HEK293 (cell line): ENCODE data around the gene FOXE3.

Experiments used
- CTCF ChIA-PET: fragments of 350-600 bp; formaldehyde crosslinking; extraction: SDS; loops from one replicate; lab custom pipeline; 2021; ENCODE audit warnings: antibody characterized with exemption; lab: Yijun Ruan, JAX
- POLR2A ChIA-PET: fragments of 300-600 bp; formaldehyde crosslinking; extraction: SDS; loops from one replicate; lab custom pipeline; 2020; ENCODE audit warnings: antibody characterized with exemption, inconsistent platforms; lab: Yijun Ruan, JAX
- H3K27ac ChIP-seq: fragments of 200-500 bp; sonication (Bioruptor generic); 2 replicates; pipeline ENCODE4 v1.5.1; 2014; ENCODE audit warnings: low read depth, low read length, control low read depth, inconsistent platforms; ENCODE audit errors: extremely low read depth
- H3K36me3 ChIP-seq, 2 experiments: fragments of 200-500 bp in 1 of 2; sonication (Bioruptor generic) in 1 of 2; 1 replicate in 1 of 2; 2 replicates in 1 of 2; pipeline ENCODE4 v1.5.1; 2014 to 2017; ENCODE audit warnings: inconsistent platforms in 2 of 2, low read length in 2 of 2; ENCODE audit not compliant: control insufficient read depth in 2 of 2, insufficient read depth in 1 of 2
- H3K4me1 ChIP-seq: fragments of 200-500 bp; sonication (Bioruptor generic); 2 replicates; pipeline ENCODE4 v1.5.1; 2014; ENCODE audit warnings: mild to moderate bottlenecking, low read length, inconsistent platforms; ENCODE audit not compliant: control insufficient read depth, insufficient read depth
- H3K4me3 ChIP-seq: 2 replicates; pipeline ENCODE4 v1.5.1; 2011; ENCODE audit warnings: low read depth, mild to moderate bottlenecking, control low read depth, low read length, moderate library complexity
- H3K9me3 ChIP-seq: fragments of 200-500 bp; sonication (Bioruptor generic); 2 replicates; pipeline ENCODE4 v1.5.1; 2014; ENCODE audit warnings: low read depth, low read length, inconsistent platforms; ENCODE audit not compliant: control insufficient read depth, insufficient read depth
- GLI2 ChIP-seq: fragments of 450-650 bp; formaldehyde crosslinking; IDR thresholded peaks from 2 replicates; pipeline ENCODE4; 2017; ENCODE audit warnings: missing biosample characterization, missing genetic modification characterization, low read depth, borderline replicate concordance
- GLI4 ChIP-seq: fragments of 450-650 bp; formaldehyde crosslinking; IDR thresholded peaks from 2 replicates; pipeline ENCODE4 v1.5.1; 2016; ENCODE audit warnings: missing biosample characterization, missing genetic modification characterization
- MYNN ChIP-seq: fragments of 450-650 bp; formaldehyde crosslinking; IDR thresholded peaks from 2 replicates; pipeline ENCODE4 v1.5.1; 2016; ENCODE audit warnings: missing biosample characterization, missing genetic modification characterization, borderline replicate concordance
- PRDM1 ChIP-seq: fragments of 450-650 bp; formaldehyde crosslinking; IDR thresholded peaks from 2 replicates; pipeline ENCODE4; 2016; ENCODE audit warnings: missing biosample characterization, missing genetic modification characterization
- RBAK ChIP-seq: fragments of 450-650 bp; formaldehyde crosslinking; IDR thresholded peaks from 2 replicates; pipeline ENCODE4 v1.5.1; 2016; ENCODE audit warnings: missing biosample characterization, missing genetic modification characterization
- SCRT2 ChIP-seq: fragments of 450-650 bp; formaldehyde crosslinking; IDR thresholded peaks from 2 replicates; pipeline ENCODE4 v1.5.1; 2016; ENCODE audit warnings: missing biosample characterization, missing genetic modification characterization
- ZBTB26 ChIP-seq: fragments of 450-650 bp; formaldehyde crosslinking; optimal IDR thresholded peaks from 2 replicates; pipeline ENCODE3; 2016; ENCODE audit warnings: missing biosample characterization, mild to moderate bottlenecking, missing genetic modification characterization
- ZBTB48 ChIP-seq: fragments of 450-650 bp; formaldehyde crosslinking; IDR thresholded peaks from 2 replicates; pipeline ENCODE4 v1.5.1; 2016; ENCODE audit warnings: missing biosample characterization, missing genetic modification characterization
- ZNF121 ChIP-seq: fragments of 450-650 bp; formaldehyde crosslinking; IDR thresholded peaks from 2 replicates; pipeline ENCODE4 v1.5.1; 2016; ENCODE audit warnings: missing biosample characterization, missing genetic modification characterization
- ZNF146 ChIP-seq: fragments of 450-650 bp; formaldehyde crosslinking; IDR thresholded peaks from 2 replicates; pipeline ENCODE4 v1.5.1; 2016; ENCODE audit warnings: missing biosample characterization, missing genetic modification characterization
- ZNF184 ChIP-seq: fragments of 450-650 bp; IDR thresholded peaks from 2 replicates; pipeline ENCODE4 v1.5.1; 2018; ENCODE audit warnings: missing biosample characterization, mild to moderate bottlenecking, missing genetic modification characterization
- ZNF341 ChIP-seq: fragments of 450-650 bp; formaldehyde crosslinking; IDR thresholded peaks from 2 replicates; pipeline ENCODE4; 2016; ENCODE audit warnings: low read depth, missing biosample characterization, missing genetic modification characterization
- ZNF416 ChIP-seq: fragments of 450-650 bp; formaldehyde crosslinking; IDR thresholded peaks from 2 replicates; pipeline ENCODE4 v1.5.1; 2016; ENCODE audit warnings: missing biosample characterization, missing genetic modification characterization
- ZNF521 ChIP-seq: fragments of 450-650 bp; formaldehyde crosslinking; IDR thresholded peaks from 2 replicates; pipeline ENCODE4 v1.5.1; 2017; ENCODE audit warnings: missing biosample characterization, mild to moderate bottlenecking, missing genetic modification characterization
- ZNF747 ChIP-seq: fragments of 450-650 bp; formaldehyde crosslinking; IDR thresholded peaks from 2 replicates; pipeline ENCODE4 v1.5.1; 2016; ENCODE audit warnings: missing biosample characterization, missing genetic modification characterization
- ZSCAN4 ChIP-seq: fragments of 450-650 bp; formaldehyde crosslinking; IDR thresholded peaks from 2 replicates; pipeline ENCODE4 v1.5.1; 2017; ENCODE audit warnings: missing biosample characterization, missing genetic modification characterization
- TF ChIP-seq, protein P1 (sequence below): fragments of 450-650 bp; formaldehyde crosslinking; IDR thresholded peaks from 2 replicates; pipeline ENCODE4 v1.5.1; 2017; ENCODE audit warnings: missing biosample characterization, missing genetic modification characterization
- TF ChIP-seq, protein P2 (sequence below): fragments of 450-650 bp; formaldehyde crosslinking; IDR thresholded peaks from 2 replicates; pipeline ENCODE4 v1.5.1; 2016; ENCODE audit warnings: missing biosample characterization, missing genetic modification characterization, borderline replicate concordance

The FOXE3 gene

GRCh38 chr1:47432071-47433036 is 16.3 kb downstream of the FOXE3 start (continued):
- TF ChIP-seq ZBTB48 (tag by site-specific recombination) (peak; percentile 39; the same call in 1 of the 2 replicates), ZNF341 (tag by site-specific recombination) (no peak), MYNN (tag by site-specific recombination) (no peak)

DNA sequence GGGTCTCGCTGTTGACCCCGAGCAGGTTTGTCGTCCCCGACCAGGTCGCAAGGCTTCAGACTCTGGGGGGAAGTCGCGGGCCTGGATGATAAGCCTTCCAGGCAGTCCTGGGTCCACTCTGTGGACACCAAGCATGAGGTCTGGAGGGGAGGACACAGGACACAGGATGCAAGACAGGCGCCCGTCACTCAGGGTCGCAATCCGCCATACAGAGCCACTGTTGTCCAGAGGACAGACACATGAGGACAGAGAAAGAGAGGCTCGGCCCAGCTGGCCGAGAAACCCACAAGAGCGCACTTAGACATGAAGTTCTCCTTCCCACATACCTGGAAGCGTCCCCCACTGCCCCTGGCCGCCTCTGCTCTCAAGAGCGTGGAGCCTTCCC is 16.9 kb downstream of the FOXE3 start:
- Histone ChIP-seq H3K36me3 (peaks cover 4 to 43% of the 10 kb centered on the region in 2 experiments; a peak in 1 of 3 replicates), H3K4me3 (no peak overlapping the region), H3K27ac (no peak overlapping the region), H3K9me3 (no peaks in the 10 kb centered on the region), H3K4me1 (no peaks in the 10 kb centered on the region)
- TF ChIP-seq ZNF521 (no peak), ZSCAN4 (tag by site-specific recombination) (no peak), RBAK (tag by site-specific recombination) (no peak), ZNF416 (tag by site-specific recombination) (no peak), ZBTB26 (tag by site-specific recombination) (no peak), GLI4 (tag by site-specific recombination) (no peak), ZNF184 (tag by site-specific recombination) (no peak), ZNF121 (tag by site-specific recombination) (no peak), ZNF146 (tag by site-specific recombination) (no peak), PRDM1 (tag by site-specific recombination) (no peak), GLI2 (no peak), ZNF747 (tag by site-specific recombination) (no peak), ZBTB48 (tag by site-specific recombination) (no peak), SCRT2 (tag by site-specific recombination) (no peak)
- TF ChIP-seq, protein P1, sequence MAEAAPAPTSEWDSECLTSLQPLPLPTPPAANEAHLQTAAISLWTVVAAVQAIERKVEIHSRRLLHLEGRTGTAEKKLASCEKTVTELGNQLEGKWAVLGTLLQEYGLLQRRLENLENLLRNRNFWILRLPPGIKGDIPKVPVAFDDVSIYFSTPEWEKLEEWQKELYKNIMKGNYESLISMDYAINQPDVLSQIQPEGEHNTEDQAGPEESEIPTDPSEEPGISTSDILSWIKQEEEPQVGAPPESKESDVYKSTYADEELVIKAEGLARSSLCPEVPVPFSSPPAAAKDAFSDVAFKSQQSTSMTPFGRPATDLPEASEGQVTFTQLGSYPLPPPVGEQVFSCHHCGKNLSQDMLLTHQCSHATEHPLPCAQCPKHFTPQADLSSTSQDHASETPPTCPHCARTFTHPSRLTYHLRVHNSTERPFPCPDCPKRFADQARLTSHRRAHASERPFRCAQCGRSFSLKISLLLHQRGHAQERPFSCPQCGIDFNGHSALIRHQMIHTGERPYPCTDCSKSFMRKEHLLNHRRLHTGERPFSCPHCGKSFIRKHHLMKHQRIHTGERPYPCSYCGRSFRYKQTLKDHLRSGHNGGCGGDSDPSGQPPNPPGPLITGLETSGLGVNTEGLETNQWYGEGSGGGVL (tag by site-specific recombination) = no peak
- ChIA-PET CTCF (interaction anchor here (0.6 to 9.7 kb wide), 17 partner anchors 8 to 294 kb away, joined by 3 to 115 read pairs (median 5); no protein-coding TSS in a partner anchor), POLR2A (interaction anchor here (1.2 kb wide), 1 partner anchor 293 kb away, joined by 5 read pairs; no protein-coding TSS in a partner anchor)

DNA sequence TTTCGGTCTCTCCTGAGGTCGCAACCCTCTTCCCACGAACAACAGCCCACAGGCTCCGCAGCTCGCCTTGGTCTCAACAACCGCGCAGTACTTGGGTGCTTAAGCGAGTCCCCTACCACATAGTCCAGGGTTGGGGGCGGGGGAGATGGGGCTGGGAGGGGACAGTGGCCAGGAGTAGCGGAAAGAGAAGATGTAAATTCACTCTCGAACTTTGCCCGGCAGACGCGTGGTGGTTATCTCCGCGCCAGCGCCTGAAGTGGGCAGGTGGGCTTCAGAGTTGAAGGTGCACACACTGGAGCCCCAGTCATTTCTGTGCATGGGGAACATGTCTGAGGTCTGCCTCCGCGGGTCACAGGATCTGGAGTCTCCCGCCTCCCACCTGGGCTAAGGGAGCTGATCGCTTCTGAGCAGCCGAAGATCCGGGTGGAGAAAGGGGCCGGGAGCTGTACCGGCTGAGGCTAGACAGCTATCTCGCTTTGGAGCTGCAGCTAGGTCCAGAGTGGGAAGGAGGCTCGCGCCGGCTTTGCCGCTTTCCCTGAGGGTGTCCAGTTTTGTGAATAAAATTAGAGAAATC is 17.5 kb downstream of the FOXE3 start:
- ChIA-PET POLR2A (no interaction called here), CTCF (interaction anchor here (0.6 to 9.7 kb wide), 13 partner anchors 9 to 294 kb away, joined by 3 to 120 read pairs (median 5); no protein-coding TSS in a partner anchor)
- Histone ChIP-seq H3K36me3 (peaks cover 4 to 43% of the 10 kb centered on the region in 2 experiments; a peak in 1 of 3 replicates), H3K4me3 (no peak overlapping the region), H3K27ac (no peak overlapping the region), H3K9me3 (no peaks in the 10 kb centered on the region), H3K4me1 (no peaks in the 10 kb centered on the region)
- TF ChIP-seq, protein P2, sequence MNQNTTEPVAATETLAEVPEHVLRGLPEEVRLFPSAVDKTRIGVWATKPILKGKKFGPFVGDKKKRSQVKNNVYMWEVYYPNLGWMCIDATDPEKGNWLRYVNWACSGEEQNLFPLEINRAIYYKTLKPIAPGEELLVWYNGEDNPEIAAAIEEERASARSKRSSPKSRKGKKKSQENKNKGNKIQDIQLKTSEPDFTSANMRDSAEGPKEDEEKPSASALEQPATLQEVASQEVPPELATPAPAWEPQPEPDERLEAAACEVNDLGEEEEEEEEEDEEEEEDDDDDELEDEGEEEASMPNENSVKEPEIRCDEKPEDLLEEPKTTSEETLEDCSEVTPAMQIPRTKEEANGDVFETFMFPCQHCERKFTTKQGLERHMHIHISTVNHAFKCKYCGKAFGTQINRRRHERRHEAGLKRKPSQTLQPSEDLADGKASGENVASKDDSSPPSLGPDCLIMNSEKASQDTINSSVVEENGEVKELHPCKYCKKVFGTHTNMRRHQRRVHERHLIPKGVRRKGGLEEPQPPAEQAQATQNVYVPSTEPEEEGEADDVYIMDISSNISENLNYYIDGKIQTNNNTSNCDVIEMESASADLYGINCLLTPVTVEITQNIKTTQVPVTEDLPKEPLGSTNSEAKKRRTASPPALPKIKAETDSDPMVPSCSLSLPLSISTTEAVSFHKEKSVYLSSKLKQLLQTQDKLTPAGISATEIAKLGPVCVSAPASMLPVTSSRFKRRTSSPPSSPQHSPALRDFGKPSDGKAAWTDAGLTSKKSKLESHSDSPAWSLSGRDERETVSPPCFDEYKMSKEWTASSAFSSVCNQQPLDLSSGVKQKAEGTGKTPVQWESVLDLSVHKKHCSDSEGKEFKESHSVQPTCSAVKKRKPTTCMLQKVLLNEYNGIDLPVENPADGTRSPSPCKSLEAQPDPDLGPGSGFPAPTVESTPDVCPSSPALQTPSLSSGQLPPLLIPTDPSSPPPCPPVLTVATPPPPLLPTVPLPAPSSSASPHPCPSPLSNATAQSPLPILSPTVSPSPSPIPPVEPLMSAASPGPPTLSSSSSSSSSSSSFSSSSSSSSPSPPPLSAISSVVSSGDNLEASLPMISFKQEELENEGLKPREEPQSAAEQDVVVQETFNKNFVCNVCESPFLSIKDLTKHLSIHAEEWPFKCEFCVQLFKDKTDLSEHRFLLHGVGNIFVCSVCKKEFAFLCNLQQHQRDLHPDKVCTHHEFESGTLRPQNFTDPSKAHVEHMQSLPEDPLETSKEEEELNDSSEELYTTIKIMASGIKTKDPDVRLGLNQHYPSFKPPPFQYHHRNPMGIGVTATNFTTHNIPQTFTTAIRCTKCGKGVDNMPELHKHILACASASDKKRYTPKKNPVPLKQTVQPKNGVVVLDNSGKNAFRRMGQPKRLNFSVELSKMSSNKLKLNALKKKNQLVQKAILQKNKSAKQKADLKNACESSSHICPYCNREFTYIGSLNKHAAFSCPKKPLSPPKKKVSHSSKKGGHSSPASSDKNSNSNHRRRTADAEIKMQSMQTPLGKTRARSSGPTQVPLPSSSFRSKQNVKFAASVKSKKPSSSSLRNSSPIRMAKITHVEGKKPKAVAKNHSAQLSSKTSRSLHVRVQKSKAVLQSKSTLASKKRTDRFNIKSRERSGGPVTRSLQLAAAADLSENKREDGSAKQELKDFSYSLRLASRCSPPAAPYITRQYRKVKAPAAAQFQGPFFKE (tag by site-specific recombination) = no peak
